Omental fat pad (tissue), 4 donors: Measurements from ENCODE around the gene RAB4A. TPM values are rescaled to one million over a fixed set of nuclear protein-coding genes. Genes with fewer than 3 reads are reported as not detected.

ENCODE experiments used
- ATAC-seq: fragments of 150-250 bp; one replicate; pipeline ENCODE4 v1.9.1; 2016; ENCODE audit warnings: mild to moderate bottlenecking, moderate library complexity; ENCODE audit not compliant: low FRiP score
- DNase-seq: peaks from one replicate; pipeline ENCODE4 v3.0.0-alpha.2; 2019; ENCODE audit warnings: low spot score
- total RNA-seq, 4 donors: library from RNA; depleted of rRNA; stranded (reverse); fragments of >200 nt; gene quantifications; one replicate each; pipeline ENCODE4 v1.1.0, GENCODE V29; 2016
- TF ChIP-seq, protein P1 (sequence below), 3 donors: fragments of 450-650 bp; IDR thresholded peaks; one replicate each; pipeline ENCODE4 v1.5.1; 2016 to 2017; ENCODE audit warnings: antibody characterized with exemption in 3 of 3, mild to moderate bottlenecking in 3 of 3, moderate library complexity in 2 of 3

The RAB4A gene
- total RNA-seq, 4 donors from 2014 or later: 20.5 to 30.9 (median 30.0) TPM

DNA sequence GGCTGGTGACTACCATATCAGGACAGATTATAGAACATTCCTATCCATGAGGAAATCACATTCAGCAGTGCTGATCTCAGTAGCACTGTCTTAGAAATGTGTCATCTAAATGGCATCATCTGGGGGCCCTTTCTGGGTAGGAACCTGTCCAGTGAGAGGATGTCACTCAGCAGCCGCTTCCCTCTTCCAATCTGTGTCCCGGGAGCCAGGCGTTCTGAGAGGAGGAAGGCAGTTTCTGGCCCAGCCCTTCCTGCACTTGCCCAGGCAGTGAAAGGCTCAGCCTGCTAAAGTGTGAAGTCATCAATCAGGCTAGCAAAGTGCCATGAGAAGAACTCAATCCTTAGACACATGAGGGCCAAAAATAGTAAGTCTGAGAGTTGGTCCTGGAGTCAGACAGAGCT is 25.6 kb downstream of the RAB4A start:
- TF ChIP-seq, protein P1, sequence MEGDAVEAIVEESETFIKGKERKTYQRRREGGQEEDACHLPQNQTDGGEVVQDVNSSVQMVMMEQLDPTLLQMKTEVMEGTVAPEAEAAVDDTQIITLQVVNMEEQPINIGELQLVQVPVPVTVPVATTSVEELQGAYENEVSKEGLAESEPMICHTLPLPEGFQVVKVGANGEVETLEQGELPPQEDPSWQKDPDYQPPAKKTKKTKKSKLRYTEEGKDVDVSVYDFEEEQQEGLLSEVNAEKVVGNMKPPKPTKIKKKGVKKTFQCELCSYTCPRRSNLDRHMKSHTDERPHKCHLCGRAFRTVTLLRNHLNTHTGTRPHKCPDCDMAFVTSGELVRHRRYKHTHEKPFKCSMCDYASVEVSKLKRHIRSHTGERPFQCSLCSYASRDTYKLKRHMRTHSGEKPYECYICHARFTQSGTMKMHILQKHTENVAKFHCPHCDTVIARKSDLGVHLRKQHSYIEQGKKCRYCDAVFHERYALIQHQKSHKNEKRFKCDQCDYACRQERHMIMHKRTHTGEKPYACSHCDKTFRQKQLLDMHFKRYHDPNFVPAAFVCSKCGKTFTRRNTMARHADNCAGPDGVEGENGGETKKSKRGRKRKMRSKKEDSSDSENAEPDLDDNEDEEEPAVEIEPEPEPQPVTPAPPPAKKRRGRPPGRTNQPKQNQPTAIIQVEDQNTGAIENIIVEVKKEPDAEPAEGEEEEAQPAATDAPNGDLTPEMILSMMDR (IDR thresholded peaks at IDR 0.05): no peak
- no peak for ATAC-seq
- DNase-seq: no peak

DNA sequence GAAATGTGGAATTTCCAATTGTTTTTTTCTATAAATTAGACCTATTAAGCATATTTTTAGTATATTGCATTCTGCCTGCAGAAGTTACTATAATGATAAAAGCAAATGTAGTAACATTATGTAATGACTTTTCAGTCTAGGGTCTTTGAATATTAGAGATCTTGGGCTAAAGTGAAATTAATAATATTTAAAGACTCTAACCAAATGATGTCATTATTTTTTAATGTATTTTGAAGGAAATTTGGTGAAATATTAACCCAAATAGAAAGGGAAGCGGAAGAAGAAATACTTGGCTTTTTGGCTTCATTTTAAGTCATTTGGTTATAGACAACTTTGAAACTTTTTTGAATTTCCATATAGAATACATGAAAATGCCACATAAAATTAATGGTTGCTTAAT is 26.8 kb downstream of the RAB4A start:
- TF ChIP-seq, protein P1 (IDR thresholded peaks at IDR 0.05): no peak
- DNase-seq: no peak
- no peak for ATAC-seq

DNA sequence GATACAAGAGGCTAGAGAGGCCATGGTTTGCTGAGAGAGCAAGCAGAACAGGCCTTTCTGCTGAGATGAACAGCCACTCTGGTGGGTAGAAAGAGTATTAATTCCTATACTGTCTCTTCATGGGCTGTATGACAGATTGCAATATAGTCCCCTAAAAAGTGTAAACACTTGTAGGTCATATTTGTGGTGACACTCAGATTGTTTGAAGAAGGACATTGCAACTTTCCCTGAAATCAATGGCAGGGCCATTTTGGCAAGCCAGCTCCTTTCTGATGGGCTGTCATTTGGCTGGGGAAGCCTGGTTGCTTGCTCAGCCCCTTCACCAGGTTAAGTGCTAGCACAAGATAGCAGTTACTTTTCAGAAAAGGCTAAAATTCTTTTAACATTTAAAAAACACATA is 27.5 kb downstream of the RAB4A start:
- DNase-seq: no peak
- TF ChIP-seq, protein P1 (IDR thresholded peaks at IDR 0.05): no peak
- no peak for ATAC-seq

DNA sequence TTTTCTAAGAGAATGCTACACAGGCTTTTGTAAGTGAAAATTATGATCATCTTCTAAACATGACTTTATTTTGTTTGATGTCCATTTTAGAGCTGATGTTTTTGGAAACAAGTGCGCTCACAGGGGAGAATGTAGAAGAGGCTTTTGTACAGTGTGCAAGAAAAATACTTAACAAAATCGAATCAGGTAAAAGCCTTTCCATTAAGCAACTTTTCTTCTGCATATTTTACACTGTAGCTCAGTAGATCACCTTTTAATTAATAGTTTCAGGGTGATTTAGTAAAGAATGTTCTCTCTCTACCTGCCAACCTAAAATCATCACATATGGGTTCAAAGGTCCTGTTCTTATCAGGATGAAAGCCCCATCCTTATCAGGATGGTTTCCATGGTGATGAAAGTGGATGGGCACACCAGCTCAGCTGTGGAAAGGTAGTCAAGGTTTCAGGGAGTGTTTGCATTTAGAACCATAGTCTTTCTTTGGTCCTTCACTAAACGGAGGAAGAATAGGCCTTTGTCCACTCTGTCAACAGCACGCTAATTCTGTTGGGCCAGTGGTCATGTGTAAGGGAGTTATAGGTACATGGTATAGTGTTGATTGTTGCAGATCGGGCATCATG is 28.1 kb downstream of the RAB4A start:
- ATAC-seq: no peak

DNA sequence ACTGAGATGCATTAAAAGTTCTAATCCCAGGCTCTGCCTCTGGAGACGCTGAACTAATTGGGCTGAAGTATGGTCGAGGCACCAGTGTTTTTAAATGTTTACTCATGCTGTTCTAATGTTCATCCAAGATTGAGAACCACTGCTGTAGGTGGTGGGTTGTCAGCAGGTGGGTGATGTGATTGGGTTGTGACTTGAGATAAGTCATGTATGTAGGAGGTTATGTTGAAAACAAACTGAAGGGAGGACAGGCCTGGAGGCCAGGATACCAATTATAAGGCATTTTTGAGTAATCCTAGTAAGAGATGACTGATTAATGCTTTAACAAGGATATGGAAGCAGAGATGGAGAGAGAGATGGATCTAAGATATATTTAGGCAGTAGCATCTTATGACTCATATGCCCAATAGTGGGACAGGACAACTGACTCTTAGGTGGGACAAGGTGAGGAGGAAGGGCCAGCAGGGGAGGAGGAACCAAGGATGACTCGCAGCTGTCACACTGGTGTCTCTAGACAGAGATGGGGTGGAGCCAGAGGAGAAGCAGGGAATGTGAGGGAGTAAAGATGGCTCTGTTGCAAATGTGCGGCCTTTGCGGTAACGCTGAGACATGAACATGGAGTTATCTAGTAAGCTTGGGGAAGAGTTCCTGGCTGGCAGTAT is 29.3 kb downstream of the RAB4A start:
- TF ChIP-seq, protein P1 (IDR thresholded peaks at IDR 0.05): no peak
- DNase-seq (no peak), ATAC-seq (no peak)

More for the DNA sequence above, 28.1 kb downstream of the RAB4A start:
- TF ChIP-seq, protein P1 (IDR thresholded peaks at IDR 0.05): no peak
- no peak for DNase-seq

DNA sequence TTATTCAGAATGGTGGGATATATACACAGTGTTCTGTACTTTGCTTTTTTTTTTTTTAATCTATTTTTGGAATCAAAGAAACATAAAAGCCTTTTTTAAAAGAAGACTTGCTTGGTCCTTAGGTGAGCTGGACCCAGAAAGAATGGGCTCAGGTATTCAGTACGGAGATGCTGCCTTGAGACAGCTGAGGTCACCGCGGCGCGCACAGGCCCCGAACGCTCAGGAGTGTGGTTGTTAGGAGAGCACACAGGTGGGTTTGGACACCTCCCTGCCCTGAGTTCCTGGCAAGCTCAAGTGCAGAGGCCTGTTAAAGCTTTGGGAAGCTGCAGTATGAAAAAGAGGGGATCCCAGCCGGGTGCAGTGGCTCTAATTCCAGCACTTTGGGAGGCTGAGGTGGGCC is 31.8 kb downstream of the RAB4A start:
- TF ChIP-seq, protein P1 (IDR thresholded peaks at IDR 0.05): no peak

DNA sequence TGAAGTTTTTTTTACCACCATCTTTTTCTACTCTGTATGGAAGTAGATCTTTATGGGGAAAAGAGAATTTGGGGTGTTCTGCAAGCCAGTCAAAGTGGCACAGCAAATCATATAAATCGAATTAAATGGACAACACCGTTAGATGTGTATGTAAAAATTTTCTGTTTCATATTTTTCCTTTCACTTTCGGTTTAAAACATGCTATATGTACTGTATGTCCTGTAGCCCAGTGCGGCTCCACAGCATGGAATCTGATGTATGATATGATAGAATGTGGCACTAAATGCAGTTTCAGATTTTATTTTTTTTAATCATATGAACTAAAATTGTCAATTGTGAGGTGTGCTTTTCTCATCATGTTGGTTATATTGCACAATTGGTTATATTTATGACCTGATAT is 32.9 kb downstream of the RAB4A start:
- DNase-seq (no peak), ATAC-seq (no peak)
- TF ChIP-seq, protein P1 (IDR thresholded peaks at IDR 0.05): no peak

More for the DNA sequence above, 31.8 kb downstream of the RAB4A start:
- ATAC-seq (no peak), DNase-seq (no peak)
